Erythroblast (primary cell): Measurements from ENCODE around the gene ADM.

Experiments
- GATA1 ChIP-seq: IDR thresholded peaks from 2 replicates; pipeline ENCODE4 v1.6.1; 2011; ENCODE audit warnings: low read depth, mild to moderate bottlenecking, control low read depth, low read length, moderate library complexity
- POLR2A ChIP-seq: IDR thresholded peaks from 2 replicates; pipeline ENCODE4 v1.6.1; 2011; ENCODE audit warnings: mild to moderate bottlenecking, low read length

DNA sequence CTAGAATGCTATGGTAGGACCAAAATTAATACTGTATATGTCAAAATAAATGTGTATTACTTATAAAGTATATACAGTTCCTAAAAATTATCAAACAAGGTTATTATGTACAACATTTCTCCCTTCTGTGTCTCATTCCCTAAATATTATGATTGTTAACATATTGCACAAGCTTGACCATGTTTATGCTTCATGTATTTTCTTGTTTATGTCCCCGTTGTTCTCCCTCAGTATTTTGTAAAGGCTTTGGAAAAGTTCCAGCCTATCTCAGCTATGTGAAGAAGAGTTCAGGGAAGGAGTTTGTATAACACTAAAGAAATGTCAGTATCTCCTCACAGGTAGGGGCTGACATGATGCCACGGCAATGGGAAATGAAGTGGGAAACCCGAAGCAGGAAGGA, 19.6 kb downstream of the ADM start:
- TF ChIP-seq POLR2A (no peak), GATA1 (no peak)
